Esophagus muscularis mucosa (tissue), 3 donors: Measurements from ENCODE around the gene SIM1.

ENCODE experiments used
- CTCF ChIP-seq, 3 experiments: fragments of 200-600 bp in 2 of 3; fragments of 450-650 bp in 1 of 3; sonication (generic) in 2 of 3; IDR thresholded peaks; one replicate each; pipeline ENCODE4 v1.5.1; 2017 to 2019; ENCODE audit warnings: antibody characterized with exemption in 3 of 3, mild to moderate bottlenecking in 2 of 3, moderate library complexity in 1 of 3
- POLR2A ChIP-seq: fragments of 450-650 bp; IDR thresholded peaks from one replicate; pipeline ENCODE4 v1.6.1; 2017; ENCODE audit warnings: antibody characterized with exemption, moderate library complexity, mild to moderate bottlenecking, low read depth

DNA sequence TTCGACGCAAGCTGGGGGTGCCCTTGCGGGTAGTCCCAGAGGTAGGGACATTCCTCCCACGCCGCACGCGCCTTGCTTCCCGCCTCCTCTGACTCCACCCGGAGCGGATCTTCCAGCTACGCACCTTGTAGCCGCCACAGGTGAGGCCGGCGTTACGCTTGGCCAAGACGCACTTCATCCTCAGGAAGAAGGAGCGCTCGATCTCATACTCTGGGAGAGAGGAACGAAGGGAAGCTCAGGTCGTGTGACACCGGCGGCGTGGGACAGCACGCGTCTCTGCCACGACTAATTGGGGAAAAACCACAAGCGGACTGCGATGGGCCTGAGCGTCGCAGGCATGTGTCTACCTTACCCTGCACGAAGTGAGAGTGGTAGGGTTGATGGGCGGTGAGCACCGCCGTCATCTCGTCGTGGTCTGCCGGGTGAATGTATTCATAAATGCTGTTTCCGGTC lies 15.5 kb downstream of the SIM1 start:
- TF ChIP-seq CTCF (IDR thresholded peaks at IDR 0.05), result no peak
- no peak for TF ChIP-seq POLR2A
